Parietal lobe (tissue), 1 donor: ENCODE results near the gene CKM. TPM values are rescaled to one million over a fixed set of nuclear protein-coding genes. Genes with fewer than 3 reads are reported as not detected.

Experiments used
- total RNA-seq: library from RNA; depleted of rRNA; stranded (reverse); fragments of >200 nt; gene quantifications from one replicate; pipeline ENCODE4 v1.2.3, GENCODE V29; 2014

Gene CKM
- total RNA-seq: not detected

DNA sequence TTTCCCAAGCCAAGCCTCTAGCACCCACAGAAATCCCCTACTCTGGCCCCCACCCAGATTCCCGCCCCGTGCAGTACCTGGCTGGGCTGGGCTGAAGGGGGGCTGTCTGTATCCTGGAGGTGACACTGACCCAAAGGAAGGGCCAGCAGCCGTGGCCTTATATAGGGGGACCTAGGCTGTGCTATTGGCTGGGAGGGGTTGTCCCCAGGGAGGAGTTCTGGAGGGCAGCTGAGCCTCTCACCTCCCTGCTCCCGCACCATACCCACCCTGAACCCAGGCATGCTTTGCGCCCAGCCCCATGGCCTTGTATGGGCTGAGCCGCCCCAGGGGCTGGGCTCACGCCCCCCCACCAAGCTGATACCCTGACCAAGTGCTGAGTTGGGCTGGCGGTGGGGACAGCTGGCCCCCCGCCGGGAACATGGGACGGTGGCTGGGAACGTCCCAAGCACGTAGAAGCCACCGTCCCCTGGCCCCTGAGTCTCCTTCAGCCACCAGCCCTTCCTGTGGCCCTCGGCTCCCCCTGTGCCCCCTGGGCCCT is at the start of gene CKM:
Gene CKM (minus strand): TSS at position 132 of the 538 bp plus-strand sequence. CDS start 3,162 bp downstream, outside the sequence.

DNA sequence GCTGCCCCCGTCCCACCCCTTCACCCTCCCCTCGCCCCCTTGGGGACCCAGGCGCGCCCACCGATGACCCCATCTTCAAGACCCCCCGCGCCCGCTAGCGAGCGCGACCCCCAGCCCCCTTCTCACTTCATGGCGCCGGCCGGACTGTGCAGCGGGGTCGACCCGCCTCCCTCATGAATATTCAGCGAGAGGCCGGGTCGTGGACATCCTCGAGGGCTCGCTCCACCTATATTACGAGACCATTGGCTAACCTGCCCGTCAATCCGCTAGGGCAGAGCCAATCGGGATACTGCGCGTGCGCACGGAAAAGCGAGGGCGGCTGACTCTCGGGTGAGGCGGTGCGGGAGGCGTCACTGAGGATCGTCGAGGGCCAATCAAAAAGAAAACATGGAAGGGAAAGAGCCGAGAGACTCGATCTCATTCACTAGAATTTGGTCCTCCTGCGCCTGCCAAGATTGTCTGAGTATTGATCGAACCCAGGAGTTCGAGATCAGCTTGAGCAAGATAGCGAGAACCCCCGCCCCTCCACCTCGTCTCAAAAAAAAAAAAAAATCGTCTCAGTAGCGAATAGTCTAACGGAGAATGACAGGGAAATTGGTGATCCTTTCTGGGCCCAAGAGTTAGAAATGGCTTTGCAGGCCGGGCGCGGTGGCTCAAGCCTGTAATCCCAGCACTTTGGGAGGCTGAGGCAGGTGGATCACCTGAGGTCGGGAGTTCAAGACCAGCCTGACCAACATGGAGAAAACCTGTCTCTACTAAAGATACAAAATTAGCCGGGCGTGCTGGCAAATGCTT is 47.9 kb upstream of the CKM start, which contains the start of gene ERCC2:
Gene ERCC2 (minus strand): TSS at position 164 of the 795 bp plus-strand sequence. CDS start 33 bp downstream, at position 131.

DNA sequence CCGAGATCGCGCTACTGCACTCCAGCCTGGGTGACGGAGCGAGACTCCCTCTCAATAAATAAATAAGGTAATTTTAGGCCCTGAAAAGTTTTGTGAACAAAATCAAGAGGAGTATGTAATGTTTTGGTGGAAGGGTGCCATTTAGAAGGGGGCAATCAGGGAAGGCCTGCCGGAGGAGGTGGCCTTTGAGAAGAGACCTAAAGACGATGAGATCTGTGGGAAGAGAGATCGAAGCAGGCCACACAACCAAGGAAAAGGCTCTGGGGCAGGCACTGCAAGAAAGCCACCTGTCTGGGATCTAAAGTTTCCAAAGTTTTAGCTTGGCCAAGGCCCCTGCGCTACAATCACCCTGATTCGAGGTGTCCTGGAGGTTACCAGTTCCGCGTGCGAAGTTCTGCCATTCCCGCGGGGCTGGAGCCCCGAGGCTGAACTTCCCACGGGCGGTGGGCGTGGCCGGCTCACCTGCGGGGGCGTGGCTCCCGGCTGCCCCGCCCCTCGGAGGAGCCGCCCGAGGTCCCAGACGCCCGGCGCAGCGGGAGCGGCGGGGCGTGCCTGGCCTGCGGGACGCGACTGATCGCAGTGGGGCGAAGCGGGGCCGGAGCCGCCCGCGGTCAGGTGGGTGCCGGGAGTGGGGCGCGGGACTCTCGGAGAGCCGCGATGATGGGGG is 17.7 kb upstream of the CKM start, which contains the start of gene KLC3:
Gene KLC3 (plus strand): TSS at position 519 of the 667 bp plus-strand sequence. CDS start 4,792 bp downstream, outside the sequence.

Other genes with a start within 250 kb of the CKM start
- not detected for gene ZNF296, start 246.4 kb downstream of the CKM start, total RNA-seq
- 12.5 TPM for gene GEMIN7, start 243.6 kb downstream of the CKM start, total RNA-seq
- 26.0 TPM for gene PPP1R37, start 229.7 kb downstream of the CKM start, total RNA-seq
- gene NKPD1, start 161.9 kb downstream of the CKM start, total RNA-seq: 0.63 TPM
- 4.7 TPM for gene TRAPPC6A, start 144.6 kb downstream of the CKM start, total RNA-seq
- 3.8 TPM for gene BLOC1S3, start 144.1 kb downstream of the CKM start, total RNA-seq
- gene EXOC3L2, start 77.5 kb downstream of the CKM start, total RNA-seq: not detected
- 28.2 TPM for gene MARK4, start 71.6 kb downstream of the CKM start, total RNA-seq
- not detected for gene KLC3, start 17.9 kb upstream of the CKM start, total RNA-seq
- 24.1 TPM for gene ERCC2, start 47.7 kb upstream of the CKM start, total RNA-seq
- 0.31 TPM for gene PPP1R13L, start 82.2 kb upstream of the CKM start, total RNA-seq
- 3.8 TPM for gene POLR1G, start 83.8 kb upstream of the CKM start, total RNA-seq
- gene ERCC1, start 101.0 kb upstream of the CKM start, total RNA-seq: 64.8 TPM
- 1.3 TPM for gene FOSB, start 145.1 kb upstream of the CKM start, total RNA-seq
- 68.5 TPM for gene RTN2, start 174.2 kb upstream of the CKM start, total RNA-seq
- 0.94 TPM for gene PPM1N, start 175.6 kb upstream of the CKM start, total RNA-seq
- gene VASP, start 184.6 kb upstream of the CKM start, total RNA-seq: 7.8 TPM